GM04504 (cell line): ENCODE results near the gene ATG5.

Source experiments
- DNase-seq: peaks from one replicate; pipeline ENCODE4 v3.0.0-alpha.2; 2012; ENCODE audit warnings: low read depth

ATG5 gene

GRCh38 chr6:106325336-106326178, at the start of gene ATG5:
Gene ATG5 (minus strand): TSS chr6:106325760. CDS start chr6:106316208, 9,552 bp downstream.
- peak; percentile 97 for DNase-seq

GRCh38 chr6:106373502-106374239, 48.1 kb upstream of the ATG5 start:
- DNase-seq = no peak

GRCh38 chr6:106372838-106373501, 47.4 kb upstream of the ATG5 start:
- no peak for DNase-seq

GRCh38 chr6:106370639-106371038, 45.1 kb upstream of the ATG5 start:
- DNase-seq = no peak

- DNase-seq = no peak
Observed at GRCh38 chr6:106369739-106370138, 44.2 kb upstream of the ATG5 start.

- no peak for DNase-seq
Observed at GRCh38 chr6:106363401-106364138, 38.0 kb upstream of the ATG5 start.

- no peak for DNase-seq
Observed at GRCh38 chr6:106360989-106361430, 35.5 kb upstream of the ATG5 start.

- DNase-seq = no peak
Observed at GRCh38 chr6:106360410-106360988, 34.9 kb upstream of the ATG5 start, which contains the start of gene CRYBG1. Gene CRYBG1 (plus strand): TSS chr6:106360717. CDS start chr6:106360909, 192 bp downstream.

GRCh38 chr6:106359959-106360409, 34.4 kb upstream of the ATG5 start:
- no peak for DNase-seq

GRCh38 chr6:106356378-106356777, 30.8 kb upstream of the ATG5 start:
- peak; percentile 24 for DNase-seq

- DNase-seq = no peak
Observed at GRCh38 chr6:106347219-106347618, 21.7 kb upstream of the ATG5 start.

GRCh38 chr6:106339334-106340029, 13.9 kb upstream of the ATG5 start:
- peak; percentile 44 for DNase-seq

GRCh38 chr6:106334646-106335448, 9.3 kb upstream of the ATG5 start:
- no peak for DNase-seq

- DNase-seq = no peak
Observed at GRCh38 chr6:106324726-106325335, 729 bp downstream of the ATG5 start.

- no peak for DNase-seq
Observed at GRCh38 chr6:106321940-106322339, 3.6 kb downstream of the ATG5 start.

GRCh38 chr6:106318851-106319250, 6.7 kb downstream of the ATG5 start:
- no peak for DNase-seq

- DNase-seq = no peak
Observed at GRCh38 chr6:106318061-106318460, 7.5 kb downstream of the ATG5 start.

- no peak for DNase-seq
Observed at GRCh38 chr6:106316375-106316766, 9.2 kb downstream of the ATG5 start.

GRCh38 chr6:106315765-106316374, 9.7 kb downstream of the ATG5 start:
- no peak for DNase-seq
